Adrenal gland (tissue), 5 donors: ENCODE data around the gene UBE2J2.

Experiments
- POLR2A ChIP-seq, 2 donors: fragments of 450-650 bp; IDR thresholded peaks; one replicate each; pipeline ENCODE4 v1.6.1; 2017; ENCODE audit warnings: antibody characterized with exemption in 2 of 2, mild to moderate bottlenecking in 2 of 2, moderate library complexity in 1 of 2
- TF ChIP-seq, protein P1 (sequence below), 6 experiments: fragments of 450-650 bp in 4 of 6; fragments of 200-600 bp in 2 of 6; sonication (generic) in 1 of 6; IDR thresholded peaks; 1 replicate in 5 of 6; 2 replicates in 1 of 6; pipeline versions ENCODE4 v1.5.1 to v1.8.0; 2016 to 2021; ENCODE audit warnings: antibody characterized with exemption in 6 of 6, mild to moderate bottlenecking in 2 of 6, moderate library complexity in 1 of 6
- donor health status: DM: no; HTN: no; CAD: no.

GRCh38 chr1:1260843-1261560, 12.7 kb downstream of the UBE2J2 start:
- TF ChIP-seq, protein P1, sequence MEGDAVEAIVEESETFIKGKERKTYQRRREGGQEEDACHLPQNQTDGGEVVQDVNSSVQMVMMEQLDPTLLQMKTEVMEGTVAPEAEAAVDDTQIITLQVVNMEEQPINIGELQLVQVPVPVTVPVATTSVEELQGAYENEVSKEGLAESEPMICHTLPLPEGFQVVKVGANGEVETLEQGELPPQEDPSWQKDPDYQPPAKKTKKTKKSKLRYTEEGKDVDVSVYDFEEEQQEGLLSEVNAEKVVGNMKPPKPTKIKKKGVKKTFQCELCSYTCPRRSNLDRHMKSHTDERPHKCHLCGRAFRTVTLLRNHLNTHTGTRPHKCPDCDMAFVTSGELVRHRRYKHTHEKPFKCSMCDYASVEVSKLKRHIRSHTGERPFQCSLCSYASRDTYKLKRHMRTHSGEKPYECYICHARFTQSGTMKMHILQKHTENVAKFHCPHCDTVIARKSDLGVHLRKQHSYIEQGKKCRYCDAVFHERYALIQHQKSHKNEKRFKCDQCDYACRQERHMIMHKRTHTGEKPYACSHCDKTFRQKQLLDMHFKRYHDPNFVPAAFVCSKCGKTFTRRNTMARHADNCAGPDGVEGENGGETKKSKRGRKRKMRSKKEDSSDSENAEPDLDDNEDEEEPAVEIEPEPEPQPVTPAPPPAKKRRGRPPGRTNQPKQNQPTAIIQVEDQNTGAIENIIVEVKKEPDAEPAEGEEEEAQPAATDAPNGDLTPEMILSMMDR (IDR thresholded peaks at IDR 0.05) = no peak
- no peak for TF ChIP-seq POLR2A (IDR thresholded peaks at IDR 0.05)
